ENCODE measurements around the gene LEFTY1. TPM values are rescaled to one million over a fixed set of nuclear protein-coding genes. Genes with fewer than 3 reads are reported as not detected.
"Not testable (repeated sequence)": the region's sequence is repeated elsewhere in the genome, so short reads cannot be mapped to it uniquely, and the experiment has no call there.

LEFTY1 gene
- total RNA-seq, 1 experiment from 2014 or later, result 0.64 TPM

DNA sequence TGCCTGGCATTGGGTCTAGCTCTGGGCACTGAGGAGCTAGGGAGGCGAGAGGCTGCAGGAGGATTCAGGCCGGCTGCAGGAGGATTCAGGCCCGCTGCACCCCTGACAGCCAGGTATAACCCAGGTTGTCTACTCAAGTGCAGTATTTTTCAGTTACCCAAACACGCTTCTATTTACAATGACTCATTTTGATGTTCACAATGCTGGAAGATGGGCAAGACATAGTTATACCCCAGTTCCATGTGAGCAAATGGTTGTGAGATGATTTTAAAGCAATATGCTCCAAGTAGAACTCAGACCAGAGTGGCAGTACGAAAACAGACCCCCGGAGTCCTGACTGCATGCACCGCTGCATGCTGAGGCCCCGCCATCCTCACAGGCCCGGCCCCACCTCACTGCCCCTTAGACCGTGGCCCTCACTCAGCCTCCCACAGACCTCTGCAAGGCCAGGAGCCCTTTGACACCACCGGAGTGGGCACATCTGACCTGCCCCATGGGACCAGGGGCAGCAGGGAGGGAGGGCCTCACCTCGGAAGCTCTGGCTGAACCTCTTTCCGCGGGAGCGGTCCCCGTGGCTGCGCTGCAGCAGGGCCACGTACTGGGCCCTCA lies 553 bp downstream of the LEFTY1 start:
- Histone ChIP-seq H3K4me1 (ENCODE audit: control insufficient read depth in 1 of 2, insufficient read depth in 2 of 2, low read length in 2 of 2) (peaks cover 10 to 26% of the 10 kb centered on the region in 2 experiments; a peak in 3 of 4 replicates), H3K9me3 (ENCODE audit: control insufficient read depth in 1 of 2, insufficient read depth in 1 of 2, low read depth in 1 of 2, low read length in 2 of 2) (no peaks in the 10 kb centered on the region), H3K36me3 (ENCODE audit: control insufficient read depth in 1 of 2, insufficient read depth in 2 of 2, low read length in 2 of 2) (no peaks in the 10 kb centered on the region), H3K9me2 (ENCODE audit: insufficient read depth) (no peaks in the 10 kb centered on the region), H3K9ac (ENCODE audit: low read length) (no peak overlapping the region), H3K79me2 (ENCODE audit: insufficient read depth, low read length) (no peaks in the 10 kb centered on the region), H3K27me3 (ENCODE audit: insufficient read depth, low read length) (no peaks in the 10 kb centered on the region), H3K27ac (ENCODE audit: low read depth, low read length) (no peak overlapping the region), H4K20me1 (ENCODE audit: insufficient read depth) (no peaks in the 10 kb centered on the region), H2AFZ (ENCODE audit: low read depth, low read length, poor library complexity, severe bottlenecking) (no peak overlapping the region), H3K4me3 (replicated peaks in 1 of 2; ENCODE audit: low read depth in 1 of 2, low read length in 2 of 2) (no peak overlapping the region), H3K4me2 (ENCODE audit: low read length) (no peak overlapping the region)
- ChIA-PET RAD21 (ENCODE audit: low non-redundant PET in 1 of 2, low total read pairs in 2 of 2, uncharacterized antibody in 2 of 2, unreplicated experiment in 2 of 2) (no interaction called here), CTCF (no interaction called here), POLR2A (no interaction called here)
- intact Hi-C loops (cut with micrococcal nuclease), result loop anchor here (10.0 kb wide), 1 partner anchor 114 kb away; the partner anchor contains the start of gene SRP9
- BruUV-seq (replicated peaks), result no TSS peak
- TF ChIP-seq CBX3 (IDR thresholded peaks at IDR 0.05; ENCODE audit: low read depth) (no peak), REST (IDR thresholded peaks at IDR 0.05; ENCODE audit: low read depth) (no peak), JUND (IDR thresholded peaks at IDR 0.05) (no peak), MAX (IDR thresholded peaks at IDR 0.05) (no peak), SP1 (IDR thresholded peaks at IDR 0.05; ENCODE audit: low read depth) (no peak), SIN3A (IDR thresholded peaks at IDR 0.05; ENCODE audit: low read depth) (no peak)
- no peak for DNase-seq (ENCODE audit: low read depth, low spot score)
- no peak for ATAC-seq

- H3K9me2 ChIP-seq (ENCODE audit: insufficient read depth); H3K4me2 ChIP-seq (ENCODE audit: low read length); BruUV-seq (replicated peaks); H3K36me3 ChIP-seq (ENCODE audit: control insufficient read depth in 1 of 2, insufficient read depth in 2 of 2, low read length in 2 of 2); H3K79me2 ChIP-seq (ENCODE audit: insufficient read depth, low read length); H3K4me3 ChIP-seq (replicated peaks in 1 of 2; ENCODE audit: low read depth in 1 of 2, low read length in 2 of 2); H4K20me1 ChIP-seq (ENCODE audit: insufficient read depth); DNase-seq (ENCODE audit: low read depth, low spot score); H2AFZ ChIP-seq (ENCODE audit: low read depth, low read length, poor library complexity, severe bottlenecking); H3K9me3 ChIP-seq (ENCODE audit: control insufficient read depth in 1 of 2, insufficient read depth in 1 of 2, low read depth in 1 of 2, low read length in 2 of 2); RAD21 ChIA-PET (ENCODE audit: low non-redundant PET in 1 of 2, low total read pairs in 2 of 2, uncharacterized antibody in 2 of 2, unreplicated experiment in 2 of 2); ATAC-seq; POLR2A ChIA-PET; H3K27me3 ChIP-seq (ENCODE audit: insufficient read depth, low read length); H3K9ac ChIP-seq (ENCODE audit: low read length); H3K27ac ChIP-seq (ENCODE audit: low read depth, low read length); CTCF ChIA-PET: not testable (repeated sequence)
- intact Hi-C loops (cut with micrococcal nuclease), result loop anchor here (10.0 kb wide), 1 partner anchor 113 kb away; the partner anchor contains the start of gene SRP9
- peaks cover 10 to 29% of the 10 kb centered on the region in 2 experiments; a peak in 3 of 4 replicates for H3K4me1 ChIP-seq (ENCODE audit: control insufficient read depth in 1 of 2, insufficient read depth in 2 of 2, low read length in 2 of 2)
These were observed 1.2 kb downstream of the LEFTY1 start for GRCh38 chr1:225887554-225888288.

Data from HCT116 (cell line).